Psoas muscle (tissue), 8 donors: ENCODE results near the gene FOXM1. TPM values are rescaled to one million over a fixed set of nuclear protein-coding genes. Genes with fewer than 3 reads are reported as not detected.

Experiments
- ATAC-seq, 4 donors: fragments of 200-7000 bp; cut with Tn5 transposase; one replicate each; pipeline ENCODE4 v1.9.1; 2020; ENCODE audit warnings: moderate library complexity in 3 of 4, mild to moderate bottlenecking in 2 of 4
- DNase-seq, 2 donors: peaks; one replicate each; pipeline ENCODE4 v3.0.0-alpha.2; 2020
- H3K27ac ChIP-seq: fragments of 200-600 bp; one replicate; pipeline ENCODE4 v1.8.0; 2022
- H3K27me3 ChIP-seq, 3 donors: fragments of 200-600 bp in 1 of 3; one replicate each; pipeline versions ENCODE4 v1.6.1 to v1.8.0; 2013 to 2022; ENCODE audit warnings: low read length in 2 of 3, mild to moderate bottlenecking in 2 of 3, moderate library complexity in 1 of 3; ENCODE audit not compliant: insufficient read depth in 3 of 3
- H3K36me3 ChIP-seq, 2 donors: fragments of 200-600 bp in 1 of 2; one replicate each; pipeline versions ENCODE4 v1.6.1 to v1.8.0; 2013 to 2022; ENCODE audit warnings: low read depth in 1 of 2, mild to moderate bottlenecking in 1 of 2, moderate library complexity in 1 of 2; ENCODE audit not compliant: insufficient read depth in 1 of 2
- H3K4me1 ChIP-seq: fragments of 200-600 bp; one replicate; pipeline ENCODE4 v1.8.0; 2022
- H3K4me3 ChIP-seq: fragments of 200-600 bp; one replicate; pipeline ENCODE4 v1.8.0; 2022; ENCODE audit warnings: mild to moderate bottlenecking
- H3K9me3 ChIP-seq: fragments of 200-600 bp; one replicate; pipeline ENCODE4 v1.8.0; 2022
- CTCF ChIP-seq: fragments of 200-600 bp; IDR thresholded peaks from one replicate; pipeline ENCODE4 v1.8.0; 2022; ENCODE audit warnings: antibody characterized with exemption
- WGBS, 3 donors: extraction: QIAGEN DNeasy Blood & Tissue Kit; methylation state at CpG; one replicate each; pipeline versions ENCODE4 v1.1.6 to v1.1.7; 2013; 5-methylcytosine and 5-hydroxymethylcytosine counted together
- intact Hi-C, 2 donors: fragments of 100-400 bp; cut with DNase I; formaldehyde crosslinking; loops; one replicate each; pipeline versions ENCODE4 v1.11.0 to v1.14.2; 2022
- polyA plus RNA-seq, 3 donors: library from polyadenylated mRNA; stranded (reverse); fragments of 200-250 nt; gene quantifications; one replicate each; pipeline ENCODE4 v1.2.3, GENCODE V29; 2013
- total RNA-seq, 4 donors: library from RNA; stranded (reverse); fragmentation: NEBNext Ultra II Directional in 2 of 4; extraction: Animal tissue kit (Norgen Biotek cat#: 25700) in 2 of 4; gene quantifications; one replicate each; pipeline versions ENCODE4 v1.2.1 to v1.2.4, GENCODE V29; 2021 to 2023
- donor health status: healthy with polysubstance abuse.
- donor health status: DM: no; HTN: no; CAD: no; lungs with moderate emphysema.
- donor health status: Bipolar disorder and iron deficiency.
- donor health status: healthy.
- donor health status: DM: yes; HTN: yes; CAD: no.
- donor health status: DM: no; HTN: no; CAD: no.
- donor health status: DM: no; HTN: no; CAD: no.
- donor health status: DM: yes; HTN: yes; CAD: no.

The FOXM1 gene
- total and polyA plus RNA-seq, 7 donors: 0.15 to 0.59 (median 0.18) TPM; not detected in 1

DNA sequence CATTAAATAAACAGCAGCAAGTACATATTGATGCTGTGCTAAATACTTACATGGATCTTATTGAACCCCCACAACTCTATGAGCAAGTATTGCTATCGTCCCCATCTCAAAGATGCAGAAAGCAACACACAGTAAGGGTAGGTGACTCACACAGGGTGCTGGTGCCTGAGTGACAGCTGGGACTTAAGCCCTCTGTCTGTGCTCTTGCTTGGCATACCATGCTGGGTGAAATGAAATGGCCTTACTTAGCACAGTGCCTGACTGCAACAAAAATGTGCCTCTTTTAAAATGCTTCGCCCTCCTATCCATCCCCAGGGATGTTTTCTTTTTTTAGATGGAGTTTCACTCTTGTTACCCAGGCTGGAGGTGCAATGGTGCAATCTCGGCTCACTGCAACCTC, 20.9 kb downstream of the FOXM1 start:
- no peak for DNase-seq
- 74 to 93% (median 80%) methylated on average over 3 of the region's 3 CpGs for whole genome bisulfite sequencing, 3 donors
- intact Hi-C loops: loop anchor here (10.0 kb wide), 2 partner anchors 189 to 419 kb away; no protein-coding TSS in a partner anchor

GRCh38 chr12:2855546-2855945, 21.4 kb downstream of the FOXM1 start:
- peaks cover 5% of the 10 kb centered on the region for H3K4me1 ChIP-seq
- ATAC-seq (no peak), DNase-seq (no peak)
- no peak overlapping the region for H3K27ac ChIP-seq
- intact Hi-C loops: loop anchor here (2.0 to 10.0 kb wide), 3 partner anchors 89 to 419 kb away; no protein-coding TSS in a partner anchor
- 89 to 90% (median 90%) methylated on average over 7 of the region's 7 CpGs for whole genome bisulfite sequencing, 3 donors
- no peaks in the 10 kb centered on the region for H3K27me3 ChIP-seq
- H3K36me3 ChIP-seq: no peaks in the 10 kb centered on the region
- no peak for TF ChIP-seq CTCF
- H3K9me3 ChIP-seq: no peaks in the 10 kb centered on the region
- no peak overlapping the region for H3K4me3 ChIP-seq

More for the DNA sequence above, 20.9 kb downstream of the FOXM1 start:
- ATAC-seq: peak in 3 of 4 donors; percentile 67 to 72 (median 72)
- Histone ChIP-seq H3K27me3 (no peaks in the 10 kb centered on the region), H3K4me1 (peaks cover 5% of the 10 kb centered on the region), H3K36me3 (no peaks in the 10 kb centered on the region), H3K27ac (no peak overlapping the region), H3K9me3 (no peaks in the 10 kb centered on the region), H3K4me3 (no peak overlapping the region)
- TF ChIP-seq CTCF: no peak

DNA sequence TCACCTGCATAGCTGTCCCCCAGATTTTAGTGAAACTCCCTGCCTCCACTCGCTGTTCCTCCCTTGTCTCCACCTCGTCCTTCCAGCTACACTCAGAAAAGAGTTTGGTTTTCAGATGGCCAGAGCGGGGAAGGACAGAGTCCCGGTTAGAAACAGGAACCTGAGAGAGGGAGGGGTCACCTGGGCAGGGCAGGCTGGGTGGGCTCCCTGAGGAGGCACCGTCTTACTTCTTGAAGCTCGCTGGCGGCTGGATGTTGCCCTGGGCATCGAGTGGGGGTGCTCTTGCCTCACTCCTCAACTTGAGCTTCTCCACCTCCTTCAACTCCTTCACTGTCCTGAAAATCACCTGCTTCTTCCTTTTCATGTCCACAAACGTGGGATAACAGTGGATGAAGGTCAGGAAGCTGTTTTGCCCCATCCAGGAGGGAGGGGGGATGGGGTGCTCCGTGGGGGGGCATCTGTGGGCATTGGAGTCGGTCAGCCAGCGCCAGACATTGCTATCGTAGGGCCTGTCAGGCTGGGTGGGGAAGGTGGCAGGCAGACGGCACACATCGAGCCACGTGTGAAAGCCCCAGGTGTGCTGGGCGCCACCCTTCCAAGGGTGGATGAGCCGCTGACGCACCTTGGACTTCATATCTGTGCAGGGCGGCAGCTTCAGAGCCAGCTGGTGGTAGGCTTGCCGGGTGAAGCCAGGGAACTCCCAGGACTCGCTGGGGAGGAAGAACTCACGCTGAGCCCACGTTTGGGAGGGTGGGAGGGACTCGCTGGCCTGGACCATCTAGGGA, 22.1 kb downstream of the FOXM1 start:
- DNase-seq: no peak

DNA sequence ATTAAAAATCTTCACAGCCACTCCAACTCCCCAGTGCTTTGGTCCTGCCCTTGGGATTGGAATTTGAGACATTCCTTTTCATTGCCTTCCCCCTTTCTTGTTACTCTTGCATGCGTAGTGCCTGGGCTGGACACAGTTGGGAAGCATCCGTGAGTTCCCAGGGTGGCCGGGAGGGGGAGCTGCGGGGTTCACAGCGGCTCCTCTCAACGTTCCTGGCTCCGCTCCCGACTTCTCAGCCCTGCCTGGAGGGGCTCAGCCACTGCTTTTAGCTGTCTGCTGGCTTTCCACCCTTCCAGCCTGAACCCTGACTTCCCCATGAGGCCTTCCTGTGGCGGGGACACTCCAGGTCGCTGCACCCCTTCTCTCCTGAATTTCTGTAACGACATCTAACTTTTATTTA, 23.3 kb downstream of the FOXM1 start:
- intact Hi-C loops: loop anchor here (2.0 to 10.0 kb wide), 4 partner anchors 91 to 421 kb away; no protein-coding TSS in a partner anchor
- WGBS, 3 donors: 17 to 18% (median 17%) methylated on average over 11 of the region's 11 CpGs
- H3K4me3 ChIP-seq: no peak overlapping the region
- H3K27me3 ChIP-seq: no peaks in the 10 kb centered on the region
- TF ChIP-seq CTCF: peak; percentile 83
- H3K9me3 ChIP-seq: no peaks in the 10 kb centered on the region
- peak; percentile 84 to 91 for DNase-seq
- peaks cover 5% of the 10 kb centered on the region for H3K4me1 ChIP-seq
- no peak overlapping the region for H3K27ac ChIP-seq
- H3K36me3 ChIP-seq: no peaks in the 10 kb centered on the region
- peak; percentile 83 to 92 (median 88) for ATAC-seq

More for the DNA sequence above, 22.1 kb downstream of the FOXM1 start:
- Histone ChIP-seq H3K4me3 (no peak overlapping the region), H3K27ac (no peak overlapping the region), H3K27me3 (no peaks in the 10 kb centered on the region), H3K36me3 (no peaks in the 10 kb centered on the region), H3K4me1 (peaks cover 5% of the 10 kb centered on the region), H3K9me3 (no peaks in the 10 kb centered on the region)
- TF ChIP-seq CTCF: no peak
- 90 to 93% (median 90%) methylated on average over 25 of the region's 25 CpGs for WGBS, 3 donors
- intact Hi-C loops: loop anchor here (2.0 to 10.0 kb wide), 4 partner anchors 90 to 420 kb away; no protein-coding TSS in a partner anchor
- no peak for ATAC-seq
